ENCODE results near the gene SPRYD4.
A peak's percentile ranks its signal among the peaks of the same experiment; 100 is the strongest.
"Not testable (repeated sequence)": the region's sequence is repeated elsewhere in the genome, so short reads cannot be mapped to it uniquely, and the experiment has no call there.

Gene SPRYD4

GRCh38 chr12:56468216-56469006, at the start of gene SPRYD4:
TSS of gene SPRYD4 (plus strand) at chr12:56468578. CDS start at chr12:56468592, 14 bp downstream.
- DNase-seq: peak; percentile 98

GRCh38 chr12:56420411-56420810, 48.0 kb upstream of the SPRYD4 start:
- no peak for DNase-seq

GRCh38 chr12:56425193-56425592, 43.2 kb upstream of the SPRYD4 start:
- no peak for DNase-seq

GRCh38 chr12:56425940-56426438, 42.4 kb upstream of the SPRYD4 start:
- DNase-seq: no peak

- DNase-seq: no peak
These were observed 37.1 kb upstream of the SPRYD4 start for GRCh38 chr12:56431288-56431687.

GRCh38 chr12:56431850-56432249, 36.5 kb upstream of the SPRYD4 start:
- DNase-seq: no peak

GRCh38 chr12:56434828-56435227, 33.5 kb upstream of the SPRYD4 start:
- no peak for DNase-seq

- DNase-seq: no peak
These were observed 30.8 kb upstream of the SPRYD4 start for GRCh38 chr12:56437430-56438176.

GRCh38 chr12:56443208-56443607, 25.2 kb upstream of the SPRYD4 start:
- not testable (repeated sequence) for DNase-seq

- DNase-seq: peak; percentile 95
These were observed 19.3 kb upstream of the SPRYD4 start, which contains the start of gene TIMELESS for GRCh38 chr12:56448860-56449621. TSS of gene TIMELESS (minus strand) at chr12:56449426. CDS start at chr12:56434170, 15,256 bp downstream.

- peak; percentile 24 for DNase-seq
These were observed 18.8 kb upstream of the SPRYD4 start for GRCh38 chr12:56449622-56449984.

GRCh38 chr12:56450241-56450640, 18.1 kb upstream of the SPRYD4 start:
- peak; percentile 16 for DNase-seq

- DNase-seq: peak; percentile 10
These were observed 17.2 kb upstream of the SPRYD4 start for GRCh38 chr12:56451147-56451546.

GRCh38 chr12:56454557-56454956, 13.8 kb upstream of the SPRYD4 start, which contains the start of gene MIP:
TSS of gene MIP (minus strand) at chr12:56454657. CDS start at chr12:56454613, 44 bp downstream.
- DNase-seq: no peak

- no peak for DNase-seq
These were observed 10.6 kb upstream of the SPRYD4 start for GRCh38 chr12:56457817-56458216.

- peak; percentile 24 for DNase-seq
These were observed 6.9 kb upstream of the SPRYD4 start for GRCh38 chr12:56461235-56462159.

- DNase-seq: peak; percentile 22
These were observed 5.8 kb upstream of the SPRYD4 start for GRCh38 chr12:56462565-56462964.

GRCh38 chr12:56469007-56469930, 891 bp downstream of the SPRYD4 start:
- peak; percentile 64 for DNase-seq

- DNase-seq: no peak
These were observed 6.0 kb downstream of the SPRYD4 start for GRCh38 chr12:56474389-56474788.

- DNase-seq: no peak
These were observed 7.8 kb downstream of the SPRYD4 start for GRCh38 chr12:56476143-56476542.

GRCh38 chr12:56476972-56477432, 8.6 kb downstream of the SPRYD4 start:
- DNase-seq: no peak

Data from activated effector memory CD4-positive, alpha-beta T cell treated with anti-CD3 and anti-CD28 coated beads, Interleukin-2, amount 50 U/mL, for 16 hours (primary cell).